GM19043 (cell line): ENCODE data around the gene EGFR.
"Not testable (repeated sequence)": the region's sequence is repeated elsewhere in the genome, so short reads cannot be mapped to it uniquely, and the experiment has no call there.

Source experiments
- ATAC-seq: cut with Tn5 transposase; IDR thresholded peaks from one replicate; pipeline ENCODE4 v1.9.1; 2021; ENCODE audit warnings: low read depth; ENCODE audit not compliant: unreplicated experiment

The EGFR gene

GRCh38 chr7:55034776-55035175 is 16.0 kb downstream of the EGFR start:
- no peak for ATAC-seq

- ATAC-seq: not testable (repeated sequence)
These were observed 16.6 kb downstream of the EGFR start for GRCh38 chr7:55035410-55035809.

GRCh38 chr7:55036950-55037736 is 18.3 kb downstream of the EGFR start:
- ATAC-seq: no peak

- no peak for ATAC-seq
These were observed 25.0 kb downstream of the EGFR start for GRCh38 chr7:55043691-55044370.

- no peak for ATAC-seq
These were observed 25.5 kb downstream of the EGFR start for GRCh38 chr7:55044371-55044717.

- ATAC-seq: no peak
These were observed 26.0 kb downstream of the EGFR start for GRCh38 chr7:55044791-55045190.

GRCh38 chr7:55046582-55047342 is 27.9 kb downstream of the EGFR start:
- no peak for ATAC-seq

- ATAC-seq: no peak
These were observed 29.5 kb downstream of the EGFR start for GRCh38 chr7:55048221-55048859.

GRCh38 chr7:55050281-55050680 is 31.5 kb downstream of the EGFR start:
- no peak for ATAC-seq

GRCh38 chr7:55052081-55052480 is 33.3 kb downstream of the EGFR start:
- ATAC-seq: no peak

GRCh38 chr7:55052741-55053427 is 34.1 kb downstream of the EGFR start:
- no peak for ATAC-seq

GRCh38 chr7:55053651-55054571 is 35.1 kb downstream of the EGFR start:
- ATAC-seq: no peak

GRCh38 chr7:55054758-55055157 is 35.9 kb downstream of the EGFR start:
- no peak for ATAC-seq

GRCh38 chr7:55055479-55055878 is 36.7 kb downstream of the EGFR start:
- no peak for ATAC-seq

GRCh38 chr7:55056068-55056467 is 37.3 kb downstream of the EGFR start:
- no peak for ATAC-seq

GRCh38 chr7:55056577-55057480 is 38.0 kb downstream of the EGFR start:
- no peak for ATAC-seq

GRCh38 chr7:55058314-55058713 is 39.5 kb downstream of the EGFR start:
- ATAC-seq: no peak

- no peak for ATAC-seq
These were observed 40.2 kb downstream of the EGFR start for GRCh38 chr7:55059021-55059420.
